K562 (cell line): ENCODE results near the gene ZNF598. TPM values are rescaled to one million over a fixed set of nuclear protein-coding genes. Genes with fewer than 3 reads are reported as not detected.
A peak's percentile ranks its signal among the peaks of the same experiment; 100 is the strongest.

Experiments
- ATAC-seq: fragments of 200-7000 bp; cut with Tn5 transposase; 3 replicates; pipeline ENCODE4 v1.9.1; 2020; ENCODE audit warnings: moderate library complexity
- BruUV-seq: library from RNA; stranded (reverse); fragments of 400-500 nt; replicated peaks from 2 replicates; lab custom pipeline; 2021; lab: Mats Ljungman, UMichigan
- CTCF ChIA-PET: fragments of 300-600 bp; formaldehyde crosslinking; extraction: SDS; loops from one replicate; lab custom pipeline; 2021; ENCODE audit warnings: low intra/inter-chr PET ratio; lab: Yijun Ruan, JAX
- POLR2A ChIA-PET: fragments of 300-600, 350-650 bp; sonication (Branson Sonifier 250); formaldehyde crosslinking; extraction: SDS; loops from one replicate; lab custom pipeline; 2021; ENCODE audit warnings: antibody characterized with exemption, inconsistent platforms; lab: Yijun Ruan, JAX
- DNase-seq, 4 experiments: peaks; one replicate each; pipeline versions ENCODE4 v3.0.0 to v3.0.0-alpha.2; 2011 to 2018; ENCODE audit warnings: low spot score in 3 of 4, mixed read lengths in 3 of 4; ENCODE audit errors: extremely low read depth in 1 of 4
- FAIRE-seq: peaks from 2 replicates; lab custom pipeline; 2011; peaks lifted over from hg19 to GRCh38; lab: Jason Lieb, UNC
- H2AFZ ChIP-seq: 2 replicates; pipeline ENCODE4 v1.6.0; 2011; ENCODE audit warnings: low read depth, low read length, control low read depth, inconsistent platforms
- H3K27ac ChIP-seq: fragments of 200-600 bp; 3 replicates; pipeline ENCODE4 v1.8.0; 2011; ENCODE audit warnings: low read depth, mild to moderate bottlenecking, control low read depth, inconsistent platforms, low read length, moderate library complexity, mixed read lengths; ENCODE audit errors: extremely low read depth
- H3K27me3 ChIP-seq, 2 experiments: fragments of 300-600 bp in 1 of 2; 2 replicates in 1 of 2; 3 replicates in 1 of 2; pipeline versions ENCODE4 v1.6.0 to v1.8.0; 2011; ENCODE audit warnings: inconsistent platforms in 2 of 2, low read length in 2 of 2, mild to moderate bottlenecking in 1 of 2, mixed read lengths in 1 of 2, moderate library complexity in 1 of 2; ENCODE audit not compliant: control insufficient read depth in 2 of 2, insufficient read depth in 2 of 2
- H3K36me3 ChIP-seq: fragments of 300-600 bp; 3 replicates; pipeline ENCODE4 v1.8.0; 2011; ENCODE audit warnings: mild to moderate bottlenecking, low read length, inconsistent platforms; ENCODE audit not compliant: control insufficient read depth, insufficient read depth
- H3K4me1 ChIP-seq, 2 experiments: fragments of 200-600 bp in 1 of 2; replicated peaks in 1 of 2; 2 replicates in 1 of 2; 3 replicates in 1 of 2; pipeline versions ENCODE4 v1.5.1 to v1.8.0; 2011; ENCODE audit warnings: inconsistent platforms in 2 of 2, low read length in 2 of 2, mild to moderate bottlenecking in 1 of 2, mixed read lengths in 1 of 2, moderate library complexity in 1 of 2; ENCODE audit not compliant: control insufficient read depth in 2 of 2, insufficient read depth in 2 of 2
- H3K4me2 ChIP-seq: 2 replicates; pipeline ENCODE4 v1.6.1; 2011; ENCODE audit warnings: low read length, control low read depth, inconsistent platforms, mixed read lengths; ENCODE audit not compliant: insufficient read depth
- H3K4me3 ChIP-seq: fragments of 200-600 bp; sonication (generic), shearing (Covaris generic); 2 replicates; pipeline ENCODE4 v1.5.1; 2016; ENCODE audit warnings: control low read depth, inconsistent platforms
- H3K79me2 ChIP-seq: fragments of 200-600 bp; 3 replicates; pipeline ENCODE4 v1.8.0; 2011; ENCODE audit warnings: low read length, inconsistent platforms; ENCODE audit not compliant: control insufficient read depth, insufficient read depth
- H3K9ac ChIP-seq, 2 experiments: 2 replicates each; pipeline versions ENCODE4 v1.6.0 to v1.6.1; 2011; ENCODE audit warnings: low read depth in 2 of 2, low read length in 2 of 2, control low read depth in 1 of 2, inconsistent platforms in 1 of 2, mild to moderate bottlenecking in 1 of 2, mixed read lengths in 1 of 2; ENCODE audit not compliant: insufficient read depth in 1 of 2
- H3K9me1 ChIP-seq: one replicate; pipeline ENCODE4 v1.6.0; 2011; ENCODE audit warnings: inconsistent platforms, mild to moderate bottlenecking, low read length, moderate library complexity; ENCODE audit not compliant: control insufficient read depth, insufficient read depth
- H3K9me3 ChIP-seq: replicated peaks from 2 replicates; pipeline ENCODE4 v1.5.1; 2011; ENCODE audit warnings: low read depth, low read length, inconsistent platforms; ENCODE audit not compliant: control insufficient read depth, insufficient read depth
- H4K20me1 ChIP-seq: replicated peaks from 2 replicates; pipeline ENCODE4 v1.6.1; 2011; ENCODE audit warnings: low read length, inconsistent platforms, mixed read lengths; ENCODE audit not compliant: control insufficient read depth, insufficient read depth
- BRCA1 ChIP-seq, 2 experiments: fragments of 450-650 bp in 1 of 2; sonication (generic) in 1 of 2; formaldehyde crosslinking in 1 of 2; IDR thresholded peaks; 2 replicates each; pipeline versions ENCODE4 v1.5.0 to v1.6.1; 2017 to 2020; ENCODE audit warnings: mild to moderate bottlenecking in 1 of 2, missing genetic modification reagents in 1 of 2
- CXXC5 ChIP-seq: fragments of 250-450 bp; sonication (Bioruptor Pico); IDR thresholded peaks from 2 replicates; pipeline ENCODE4 v1.8.0; 2022; ENCODE audit warnings: inconsistent platforms, mild to moderate bottlenecking, moderate library complexity
- GABPB2 ChIP-seq: fragments of 250-450 bp; sonication (Bioruptor Pico); conservative IDR thresholded peaks from 2 replicates; pipeline ENCODE4 v1.5.1; 2021; ENCODE audit warnings: mild to moderate bottlenecking
- ILF3 ChIP-seq: fragments of 450-650 bp; IDR thresholded peaks from 2 replicates; pipeline ENCODE4 v1.6.1; 2018; ENCODE audit warnings: antibody characterized with exemption, mild to moderate bottlenecking, moderate library complexity, borderline replicate concordance
- KDM1A ChIP-seq, 2 experiments: fragments of 450-650 bp; IDR thresholded peaks; 2 replicates each; pipeline ENCODE4 v1.6.1; 2016; ENCODE audit warnings: mild to moderate bottlenecking in 2 of 2
- PBX2 ChIP-seq, 2 experiments: IDR thresholded peaks in 1 of 2; conservative IDR thresholded peaks in 1 of 2; 2 replicates each; pipeline ENCODE4 v1.6.1; 2016; ENCODE audit warnings: low read depth in 2 of 2, mild to moderate bottlenecking in 1 of 2, missing compliant biosample characterization in 1 of 2, missing genetic modification characterization in 1 of 2, moderate library complexity in 1 of 2
- PURB ChIP-seq: sonication (generic); formaldehyde crosslinking; IDR thresholded peaks from 2 replicates; pipeline ENCODE4 v1.9.0; 2021; ENCODE audit warnings: low read depth, mild to moderate bottlenecking, missing genetic modification reagents
- SP1 ChIP-seq: sonication (generic); formaldehyde crosslinking; IDR thresholded peaks from 2 replicates; pipeline ENCODE4 v1.8.1; 2022; ENCODE audit warnings: mild to moderate bottlenecking, missing genetic modification reagents
- TBP ChIP-seq: optimal IDR thresholded peaks from 2 replicates; pipeline ENCODE3; 2011; ENCODE audit warnings: low read depth, low read length, improper control_type of control experiment
- ZNF77 ChIP-seq: fragments of 250-450 bp; sonication (Bioruptor Pico); IDR thresholded peaks from 2 replicates; pipeline ENCODE4 v1.5.0; 2020
- WGBS: fragments of 100-300 bp; shearing (Covaris generic); methylation state at CpG from one replicate; pipeline ENCODE4 v1.1.6; 2016; ENCODE audit warnings: low coverage, mixed read lengths; ENCODE audit not compliant: insufficient coverage; ENCODE audit errors: missing lambda C conversion rate; 5-methylcytosine and 5-hydroxymethylcytosine counted together
- in situ Hi-C: fragments of 300-500 bp; cut with MboI; formaldehyde crosslinking; loops from 4 replicates; pipeline ENCODE4 v1.15.0; 2018; ENCODE audit warnings: inconsistent platforms, mixed read lengths
- intact Hi-C: fragments of 100-400 bp; cut with micrococcal nuclease; formaldehyde crosslinking; loops from 2 replicates; pipeline ENCODE4 v1.14.2; 2022
- polyA plus RNA-seq, 8 experiments: library from polyadenylated mRNA; depleted of rRNA in 4 of 8; stranded (reverse) in 5 of 8; unstranded in 3 of 8; fragments of >200 nt; fragmentation: Nextera tagmentation in 2 of 8; fragmentation: Illumina TruSeq in 1 of 8; extraction: Ambion mirVana in 2 of 8; extraction: Trizol in 1 of 8; gene quantifications; 2 replicates each; pipeline versions ENCODE4 v1.2.1 to v1.2.3, GENCODE V29; 2011 to 2014; ENCODE audit warnings: inconsistent platforms in 1 of 8, missing spikeins in 1 of 8
- total RNA-seq, 7 experiments: library from RNA; depleted of rRNA in 6 of 7; stranded (reverse); fragments of >200 nt in 6 of 7; fragmentation: Illumina TruSeq in 2 of 7; extraction: Trizol in 2 of 7; gene quantifications; 2 replicates each; pipeline versions ENCODE4 v1.2.1 to v1.2.3, GENCODE V29; 2011 to 2021; ENCODE audit warnings: low replicate concordance in 1 of 7

The ZNF598 gene
- total and polyA plus RNA-seq, 9 of the 15 experiments (the other 6 are each of a cell fraction or from before 2014, with no cell fraction given): 0.11 to 115 (median 29.6) TPM

GRCh38 chr16:1953734-1954133, 55.9 kb downstream of the ZNF598 start:
- Histone ChIP-seq H4K20me1 (no peaks in the 10 kb centered on the region), H3K79me2 (no peaks in the 10 kb centered on the region), H3K36me3 (no peaks in the 10 kb centered on the region), H3K9me1 (no peaks in the 10 kb centered on the region), H3K4me3 (no peak overlapping the region), H3K27ac (no peak overlapping the region)
- intact Hi-C loops: no loop called here
- no peak for DNase-seq
- CTCF ChIA-PET: no interaction called here
- 87% methylated on average over 16 of the region's 22 CpGs for WGBS
- no peak for FAIRE-seq
- peak in 1 of 2 experiments; percentile 54; a peak in 1 of 4 replicates for TF ChIP-seq KDM1A (IDR thresholded peaks at IDR 0.05)
- TF ChIP-seq BRCA1 (IDR thresholded peaks at IDR 0.05): no peak
- no peak for TF ChIP-seq BRCA1 (CRISPR knock-in tag; IDR thresholded peaks at IDR 0.05)
- TF ChIP-seq, all 486 proteins: peak for 1
- Histone ChIP-seq H3K27me3 (no peaks in the 10 kb centered on the region), H3K4me2 (no peak overlapping the region), H3K9me3 (no peaks in the 10 kb centered on the region), H3K4me1 (peaks cover 0 to 44% of the 10 kb centered on the region in 2 experiments; a peak in 4 of 5 replicates), H2AFZ (no peak overlapping the region), H3K9ac (peak overlapping the region in 1 of 2 experiments; percentile 64; a peak in 2 of 4 replicates)
- ATAC-seq: no peak
- BruUV-seq: no TSS peak
- POLR2A ChIA-PET: interaction anchor here (1.9 to 5.6 kb wide), 2 partner anchors 10 kb away, joined by 8 to 37 read pairs; partner anchors contain the start of genes MSRB1 and RPS2
- in situ Hi-C loops: no loop called here

GRCh38 chr16:1950559-1950958, 59.1 kb downstream of the ZNF598 start:
- H3K4me3 ChIP-seq: no peak overlapping the region
- no peak overlapping the region for H3K27ac ChIP-seq
- in situ Hi-C loops: no loop called here
- DNase-seq (no peak), ATAC-seq (no peak), FAIRE-seq (no peak)
- intact Hi-C loops: no loop called here
- peak overlapping the region in 1 of 2 experiments; percentile 66; a peak in 2 of 4 replicates for H3K9ac ChIP-seq
- H4K20me1 ChIP-seq: no peaks in the 10 kb centered on the region
- H3K4me2 ChIP-seq: no peak overlapping the region
- H3K9me1 ChIP-seq: no peaks in the 10 kb centered on the region
- no peak overlapping the region for H2AFZ ChIP-seq
- POLR2A ChIA-PET: interaction anchor here (0.6 to 5.6 kb wide), 3 partner anchors 9 to 47 kb away, joined by 3 to 37 read pairs (median 5); partner anchors contain the start of gene RPS2
- no peak for TF ChIP-seq ILF3
- TF ChIP-seq SP1 (CRISPR knock-in tag): no peak
- TF ChIP-seq GABPB2 (CRISPR knock-in tag): no peak
- no peak for TF ChIP-seq CXXC5 (CRISPR knock-in tag)
- no peak for TF ChIP-seq PBX2 (CRISPR knock-in tag; IDR thresholded peaks at IDR 0.05; ENCODE audit: low read depth)
- no peak for TF ChIP-seq PBX2 (tag; conservative IDR thresholded peaks at IDR 0.05; ENCODE audit: low read depth)
- TF ChIP-seq ZNF77: no peak
- TF ChIP-seq PURB (CRISPR knock-in tag): no peak
- no peak for TF ChIP-seq TBP
- TF ChIP-seq, all 486 proteins: peak for 0
- 71% methylated on average over 19 of the region's 19 CpGs for WGBS
- Histone ChIP-seq H3K4me1 (peaks cover 3 to 53% of the 10 kb centered on the region in 2 experiments; a peak in 4 of 5 replicates), H3K9me3 (no peaks in the 10 kb centered on the region), H3K79me2 (no peaks in the 10 kb centered on the region), H3K27me3 (no peaks in the 10 kb centered on the region), H3K36me3 (no peaks in the 10 kb centered on the region)
- CTCF ChIA-PET: interaction anchor here (0.5 kb wide), 1 partner anchor 102 kb away, joined by 3 read pairs; no protein-coding TSS in a partner anchor
- BruUV-seq: no TSS peak
